ENCODE data around the gene ZNF697.
"Not testable (repeated sequence)": the region's sequence is repeated elsewhere in the genome, so short reads cannot be mapped to it uniquely, and the experiment has no call there.

Gene ZNF697

DNA sequence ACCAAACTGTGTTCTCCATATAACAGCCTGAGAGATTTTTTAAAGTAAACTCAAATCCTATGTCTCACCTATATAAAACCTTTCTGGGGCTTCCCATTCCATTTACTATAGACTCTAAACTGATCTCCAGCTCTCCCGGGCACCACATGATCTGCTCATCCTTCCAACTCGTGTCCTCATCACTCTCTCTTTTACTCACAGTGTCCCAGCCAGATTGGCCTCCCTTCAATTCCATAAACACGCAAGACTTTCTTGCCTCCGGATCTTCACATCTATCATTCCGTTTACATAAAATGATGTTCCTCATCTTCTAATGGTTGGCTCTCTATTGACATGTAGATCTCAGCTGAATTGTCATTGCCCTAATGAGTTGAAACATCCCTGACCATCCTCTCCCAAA is 59.4 kb downstream of the ZNF697 start:
- Histone ChIP-seq H3K9me3 (ENCODE audit: control insufficient read depth, low read length) (no peaks in the 10 kb centered on the region), H3K4me3 (ENCODE audit: insufficient read depth, low read depth, low read length) (no peak overlapping the region), H3K4me1 (ENCODE audit: control insufficient read depth, insufficient read depth, low read length) (no peaks in the 10 kb centered on the region), H3K27me3 (ENCODE audit: control insufficient read depth, insufficient read depth, low read length, poor library complexity, severe bottlenecking) (no peaks in the 10 kb centered on the region), H3K27ac (ENCODE audit: insufficient read depth, low read depth, low read length, poor library complexity, severe bottlenecking) (no peak overlapping the region), H3K36me3 (ENCODE audit: control insufficient read depth, insufficient read depth, low read length) (no peaks in the 10 kb centered on the region)
- WGBS, 2 experiments = 88 to 93% methylated on average over 5 of the region's 5 CpGs

DNA sequence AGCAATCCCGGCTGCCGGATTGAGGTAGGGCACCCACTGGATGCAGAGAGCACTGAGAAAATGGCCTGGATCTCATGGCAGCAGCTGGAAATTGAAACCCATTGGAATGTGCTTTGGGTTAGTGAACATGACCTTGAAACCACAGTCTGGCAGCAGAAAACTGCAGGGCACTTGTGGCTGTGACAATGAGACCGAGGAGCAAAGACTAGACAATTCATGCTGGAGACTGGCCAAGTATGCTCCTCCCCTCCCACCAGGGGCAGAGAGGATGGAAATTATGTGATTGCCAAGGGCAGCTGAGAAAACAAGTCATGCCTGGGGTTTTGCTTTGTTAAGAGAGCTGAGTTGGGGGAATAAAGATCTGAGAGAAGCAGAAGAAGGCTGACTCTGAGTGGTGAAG is 60.7 kb downstream of the ZNF697 start:
- Histone ChIP-seq H3K4me3 (ENCODE audit: insufficient read depth, low read depth, low read length) (no peak overlapping the region), H3K27me3 (ENCODE audit: control insufficient read depth, insufficient read depth, low read length, poor library complexity, severe bottlenecking) (no peaks in the 10 kb centered on the region), H3K27ac (ENCODE audit: insufficient read depth, low read depth, low read length, poor library complexity, severe bottlenecking) (no peak overlapping the region), H3K4me1 (ENCODE audit: control insufficient read depth, insufficient read depth, low read length) (no peaks in the 10 kb centered on the region), H3K9me3 (ENCODE audit: control insufficient read depth, low read length) (no peaks in the 10 kb centered on the region), H3K36me3 (ENCODE audit: control insufficient read depth, insufficient read depth, low read length) (no peaks in the 10 kb centered on the region)
- 92 to 95% methylated on average over 3 of the region's 3 CpGs for WGBS, 2 experiments

DNA sequence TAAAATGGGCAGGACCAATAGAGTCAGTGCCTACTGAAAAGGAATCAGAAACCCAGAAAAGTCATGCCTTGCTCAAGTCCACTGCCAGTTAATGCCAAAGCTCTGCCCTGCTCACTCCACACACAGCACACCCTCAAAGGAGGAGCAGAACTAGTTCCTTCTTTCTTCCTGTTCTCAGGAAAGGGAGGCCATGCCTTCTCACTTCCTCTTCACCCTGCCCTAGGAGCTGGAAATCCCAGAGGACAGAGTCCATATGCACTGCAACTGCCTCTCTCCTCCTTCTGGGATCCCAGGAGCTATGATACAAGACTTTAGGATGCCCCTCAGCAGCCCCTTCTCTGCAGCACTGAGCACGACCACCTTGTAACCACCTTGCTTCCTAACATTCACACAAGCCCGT is 62.3 kb downstream of the ZNF697 start:
- not testable (repeated sequence) for H3K9me3 ChIP-seq (ENCODE audit: control insufficient read depth, low read length); H3K4me1 ChIP-seq (ENCODE audit: control insufficient read depth, insufficient read depth, low read length); H3K36me3 ChIP-seq (ENCODE audit: control insufficient read depth, insufficient read depth, low read length); H3K27ac ChIP-seq (ENCODE audit: insufficient read depth, low read depth, low read length, poor library complexity, severe bottlenecking); H3K4me3 ChIP-seq (ENCODE audit: insufficient read depth, low read depth, low read length); H3K27me3 ChIP-seq (ENCODE audit: control insufficient read depth, insufficient read depth, low read length, poor library complexity, severe bottlenecking)
- 86% methylated on average over 1 of the region's 2 CpGs for WGBS, 2 experiments

DNA sequence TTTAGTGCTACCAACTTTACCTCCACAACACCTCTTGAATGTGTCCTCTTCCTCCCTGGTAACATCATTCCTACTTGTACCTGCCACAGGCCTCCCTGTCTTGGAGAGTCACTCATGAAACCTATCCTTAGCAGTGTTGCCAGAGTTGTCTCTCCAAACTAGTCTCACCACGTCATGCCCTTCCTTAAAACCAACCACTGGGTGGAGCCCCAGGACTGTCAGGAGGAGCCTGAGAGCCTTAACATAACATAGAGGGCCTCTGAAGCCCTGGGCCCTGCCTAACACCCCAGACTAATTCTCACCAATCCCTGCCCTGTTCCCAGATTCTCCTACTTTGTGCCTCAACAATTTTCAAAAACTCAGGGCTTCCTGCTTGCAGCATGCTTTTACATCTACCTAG is 65.3 kb downstream of the ZNF697 start:
- Histone ChIP-seq H3K4me3 (ENCODE audit: insufficient read depth, low read depth, low read length) (no peak overlapping the region), H3K4me1 (ENCODE audit: control insufficient read depth, insufficient read depth, low read length) (no peaks in the 10 kb centered on the region), H3K36me3 (ENCODE audit: control insufficient read depth, insufficient read depth, low read length) (no peaks in the 10 kb centered on the region), H3K9me3 (ENCODE audit: control insufficient read depth, low read length) (no peaks in the 10 kb centered on the region), H3K27ac (ENCODE audit: insufficient read depth, low read depth, low read length, poor library complexity, severe bottlenecking) (no peak overlapping the region), H3K27me3 (ENCODE audit: control insufficient read depth, insufficient read depth, low read length, poor library complexity, severe bottlenecking) (no peaks in the 10 kb centered on the region)
- WGBS, 2 experiments = 3 to 15% methylated on average over 1 of the region's 1 CpG

DNA sequence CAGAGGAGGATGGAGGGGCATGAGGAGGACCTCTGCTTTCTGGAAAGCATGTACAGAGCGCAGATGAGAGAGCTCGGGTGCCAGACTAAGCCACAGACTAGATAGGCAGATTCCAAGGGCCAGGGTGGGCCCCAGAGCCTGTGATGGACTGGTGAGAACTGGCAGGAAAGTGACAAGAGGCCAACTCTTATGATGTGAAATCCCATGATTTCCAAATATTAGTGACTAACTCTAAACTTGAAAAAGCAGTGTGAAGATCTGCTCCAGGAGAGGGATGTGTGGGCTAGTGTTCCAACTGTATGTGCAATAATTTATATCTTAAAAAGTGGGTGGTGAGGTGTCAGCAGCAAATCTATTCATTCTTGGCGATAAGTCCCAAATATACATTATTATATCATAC is 67.0 kb downstream of the ZNF697 start:
- H3K4me3 ChIP-seq (ENCODE audit: insufficient read depth, low read depth, low read length); H3K27me3 ChIP-seq (ENCODE audit: control insufficient read depth, insufficient read depth, low read length, poor library complexity, severe bottlenecking); H3K27ac ChIP-seq (ENCODE audit: insufficient read depth, low read depth, low read length, poor library complexity, severe bottlenecking); H3K36me3 ChIP-seq (ENCODE audit: control insufficient read depth, insufficient read depth, low read length); H3K4me1 ChIP-seq (ENCODE audit: control insufficient read depth, insufficient read depth, low read length); H3K9me3 ChIP-seq (ENCODE audit: control insufficient read depth, low read length): not testable (repeated sequence)
- WGBS, 2 experiments = 97 to 98% methylated on average over 2 of the region's 3 CpGs

DNA sequence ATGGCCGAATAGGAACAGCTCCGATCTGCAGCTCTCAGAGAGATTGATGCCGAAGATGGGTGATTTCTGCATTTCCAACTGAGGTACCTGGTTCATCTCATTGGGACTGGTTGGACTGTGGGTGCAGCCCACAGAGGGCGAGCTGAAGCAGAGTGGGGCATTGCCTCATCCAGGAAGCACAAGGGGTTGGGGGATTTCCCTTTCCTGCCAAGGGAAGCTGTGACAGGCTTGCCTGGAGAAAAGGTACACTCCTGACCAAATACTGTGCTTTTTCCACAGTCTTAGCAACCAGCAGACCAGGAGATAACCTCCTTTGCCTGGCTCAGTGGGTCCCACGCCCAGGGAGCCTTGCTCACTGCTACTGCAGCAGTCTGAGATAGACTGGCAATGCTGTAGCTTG is 74.2 kb downstream of the ZNF697 start:
- H3K4me3 ChIP-seq (ENCODE audit: insufficient read depth, low read depth, low read length) = no peak overlapping the region

DNA sequence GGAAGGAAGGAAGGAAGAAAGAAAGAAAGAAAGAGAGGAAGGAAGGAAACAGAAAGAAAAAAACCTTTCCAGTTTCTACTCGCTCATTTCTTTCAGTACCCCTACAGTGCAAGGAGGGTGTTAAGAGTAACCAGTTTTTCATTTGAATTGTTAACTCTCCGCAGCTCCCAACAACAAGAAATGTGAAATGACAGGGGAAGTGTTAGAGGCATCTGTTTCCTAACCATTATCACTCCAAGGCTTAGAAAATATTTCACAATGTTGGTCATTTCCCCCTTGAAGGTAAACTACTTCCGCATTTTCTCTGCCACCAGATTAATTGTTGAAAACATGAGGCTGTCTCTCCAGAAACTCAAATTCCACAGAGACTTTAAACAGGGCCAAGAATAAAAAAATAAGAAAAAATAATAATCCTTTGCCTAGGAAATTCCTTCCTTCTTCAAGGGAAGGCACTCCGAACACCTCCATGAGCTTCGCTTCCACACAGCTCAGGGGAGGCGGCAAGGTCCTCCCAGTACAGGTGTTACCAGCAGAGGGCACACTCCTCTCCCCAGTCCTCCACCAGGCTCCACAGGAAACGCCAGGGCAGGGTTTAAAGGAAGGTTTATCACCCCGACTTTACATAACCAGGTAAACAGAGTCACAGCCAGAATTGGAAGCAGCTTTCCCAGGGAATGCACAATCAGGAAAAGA is 78.0 kb downstream of the ZNF697 start:
- H3K27ac ChIP-seq (ENCODE audit: insufficient read depth, low read depth, low read length, poor library complexity, severe bottlenecking); H3K9me3 ChIP-seq (ENCODE audit: control insufficient read depth, low read length); H3K36me3 ChIP-seq (ENCODE audit: control insufficient read depth, insufficient read depth, low read length); H3K4me3 ChIP-seq (ENCODE audit: insufficient read depth, low read depth, low read length); H3K4me1 ChIP-seq (ENCODE audit: control insufficient read depth, insufficient read depth, low read length); H3K27me3 ChIP-seq (ENCODE audit: control insufficient read depth, insufficient read depth, low read length, poor library complexity, severe bottlenecking): not testable (repeated sequence)
- 90 to 98% methylated on average over 4 to 5 of the region's 8 CpGs for WGBS, 2 experiments

More for the DNA sequence above, 74.2 kb downstream of the ZNF697 start:
- no peaks in the 10 kb centered on the region for H3K27me3 ChIP-seq (ENCODE audit: control insufficient read depth, insufficient read depth, low read length, poor library complexity, severe bottlenecking)
- WGBS, 2 experiments = 90 to 91% methylated on average over 5 of the region's 5 CpGs
- no peaks in the 10 kb centered on the region for H3K4me1 ChIP-seq (ENCODE audit: control insufficient read depth, insufficient read depth, low read length)
- H3K9me3 ChIP-seq (ENCODE audit: control insufficient read depth, low read length) = no peaks in the 10 kb centered on the region
- no peaks in the 10 kb centered on the region for H3K36me3 ChIP-seq (ENCODE audit: control insufficient read depth, insufficient read depth, low read length)
- no peak overlapping the region for H3K27ac ChIP-seq (ENCODE audit: insufficient read depth, low read depth, low read length, poor library complexity, severe bottlenecking)

Measured in ectodermal cell (in vitro differentiated cells).